Liver (tissue), 3 donors: ENCODE data around the gene SF3B6.

Experiments used
- CTCF ChIP-seq: fragments of 150-350 bp; IDR thresholded peaks from 2 replicates; pipeline ENCODE4 v1.5.1; 2017; ENCODE audit warnings: improper control_type of control experiment, low read depth, low read length; ENCODE audit not compliant: missing input control
- FOXA1 ChIP-seq: IDR thresholded peaks from 2 replicates; pipeline ENCODE4 v1.6.1; 2016; ENCODE audit warnings: antibody characterized with exemption
- FOXA2 ChIP-seq: IDR thresholded peaks from 2 replicates; pipeline ENCODE4 v1.6.1; 2016; ENCODE audit warnings: antibody characterized with exemption
- GABPA ChIP-seq, 2 donors: IDR thresholded peaks in 1 of 2; conservative IDR thresholded peaks in 1 of 2; 2 replicates each; pipeline ENCODE4 v1.6.1; 2016; ENCODE audit warnings: antibody characterized with exemption in 2 of 2, mild to moderate bottlenecking in 1 of 2, moderate library complexity in 1 of 2
- JUND ChIP-seq, 2 donors: IDR thresholded peaks; 2 replicates each; pipeline ENCODE4 v1.6.1; 2016; ENCODE audit warnings: antibody characterized with exemption in 2 of 2
- REST ChIP-seq: IDR thresholded peaks from 2 replicates; pipeline ENCODE4 v1.6.1; 2016; ENCODE audit warnings: antibody characterized with exemption, mild to moderate bottlenecking
- TAF1 ChIP-seq: conservative IDR thresholded peaks from 2 replicates; pipeline ENCODE4 v1.6.1; 2016; ENCODE audit warnings: antibody characterized with exemption, mild to moderate bottlenecking
- YY1 ChIP-seq: IDR thresholded peaks from 2 replicates; pipeline ENCODE4 v1.6.1; 2016; ENCODE audit warnings: antibody characterized with exemption, mild to moderate bottlenecking
- donor health status: healthy.
- donor health status: healthy.

- TF ChIP-seq FOXA2 (no peak), CTCF (no peak), JUND (IDR thresholded peaks at IDR 0.05) (no peak), YY1 (no peak), REST (no peak), TAF1 (no peak), FOXA1 (no peak), GABPA (IDR thresholded peaks at IDR 0.05 in 1 of 2, conservative IDR thresholded peaks at IDR 0.05 in 1 of 2) (no peak)
Measured at GRCh38 chr2:24055750-24056149, 20.4 kb downstream of the SF3B6 start.
